ENCODE results near the gene SLC12A9.
A peak's percentile ranks its signal among the peaks of the same experiment; 100 is the strongest.
"Not testable (repeated sequence)": the region's sequence is repeated elsewhere in the genome, so short reads cannot be mapped to it uniquely, and the experiment has no call there.

SLC12A9 gene

DNA sequence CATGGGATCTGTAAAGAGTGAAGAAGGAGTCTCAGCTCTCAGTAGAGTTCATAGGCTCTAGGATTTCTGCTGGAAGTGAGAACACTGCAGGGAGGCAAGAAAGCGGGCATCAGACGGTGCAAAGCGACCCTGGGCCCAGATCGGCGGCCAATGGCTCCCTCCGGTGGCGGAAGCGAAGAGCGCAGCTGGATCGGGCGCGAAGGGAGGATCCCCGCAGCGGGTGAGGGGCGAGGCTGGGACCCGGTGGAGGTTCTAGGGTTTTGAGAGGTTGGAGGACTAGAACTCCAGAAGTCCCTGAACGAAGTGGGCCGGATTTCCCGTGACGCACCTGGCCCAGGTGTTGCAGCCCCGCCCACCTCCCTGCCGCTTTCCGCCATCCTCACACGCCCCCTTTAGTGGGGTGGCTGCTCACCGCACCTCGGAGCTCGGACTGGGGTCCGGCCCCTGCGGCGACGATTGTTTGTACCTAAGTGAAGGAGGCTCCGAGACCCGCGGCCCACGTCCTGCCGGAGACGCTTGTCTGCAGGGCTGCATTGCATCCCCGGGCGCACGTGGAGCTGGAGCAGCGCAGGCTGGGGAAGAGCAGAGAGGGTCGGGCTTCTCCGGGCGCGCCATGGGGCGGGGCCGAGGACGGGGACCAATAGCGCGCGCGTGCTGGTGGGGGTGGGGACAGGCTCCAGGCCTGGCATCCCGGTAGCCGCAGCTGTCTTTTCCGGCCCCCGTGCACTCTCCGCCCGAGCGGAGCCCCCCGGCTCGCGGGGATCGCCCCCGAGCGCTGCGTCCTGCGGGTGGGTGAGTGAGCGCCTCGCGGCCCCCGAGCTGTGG lies at the start of gene SLC12A9:
Gene SLC12A9 (plus strand): TSS at position 666 of the 825 bp plus-strand sequence. CDS start 1,485 bp downstream, outside the sequence.
- peak; percentile 86 for DNase-seq

DNA sequence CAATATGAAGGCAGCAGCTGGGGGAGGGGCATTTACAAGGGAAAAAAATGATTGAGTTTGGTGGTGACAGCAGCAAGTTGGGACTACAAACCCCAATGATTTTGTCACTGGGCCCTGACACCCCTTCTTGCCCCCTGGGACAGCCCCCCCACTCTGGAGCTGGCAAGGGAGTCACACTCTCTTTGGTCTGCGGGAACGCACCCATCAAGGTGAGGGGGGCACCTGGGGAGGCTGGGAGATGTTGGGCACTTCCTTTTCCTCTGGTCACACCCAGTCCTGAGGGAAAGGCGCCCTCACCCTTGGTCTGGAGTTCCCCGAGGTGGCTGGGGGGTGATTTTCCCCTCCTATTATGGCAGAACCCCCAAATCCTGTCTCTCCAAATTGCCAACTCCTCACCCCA lies 49.6 kb upstream of the SLC12A9 start:
- DNase-seq: no peak

- peak; percentile 93 for DNase-seq
Observed at GRCh38 chr7:100803398-100804161, 48.9 kb upstream of the SLC12A9 start.

- no peak for DNase-seq
Observed at GRCh38 chr7:100804681-100805431, 47.7 kb upstream of the SLC12A9 start.

DNA sequence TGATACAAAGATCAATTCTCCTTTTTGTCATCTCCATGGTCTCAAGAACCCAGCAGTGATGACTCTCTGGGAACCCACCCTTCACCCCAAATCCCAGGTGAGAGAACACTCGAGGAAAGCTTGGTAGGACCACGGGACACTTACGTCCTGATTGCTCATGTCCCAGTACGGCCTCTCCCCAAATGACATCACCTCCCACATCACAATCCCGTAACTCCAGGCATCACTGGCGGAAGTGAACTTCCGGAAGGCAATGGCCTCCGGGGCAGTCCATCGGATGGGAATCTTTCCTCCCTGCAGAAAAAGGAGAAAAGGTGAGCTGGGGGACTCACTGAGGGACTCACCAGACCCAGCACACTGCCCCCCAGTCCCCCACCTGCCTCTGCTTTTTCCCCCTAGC lies 46.2 kb upstream of the SLC12A9 start:
- no peak for DNase-seq

DNA sequence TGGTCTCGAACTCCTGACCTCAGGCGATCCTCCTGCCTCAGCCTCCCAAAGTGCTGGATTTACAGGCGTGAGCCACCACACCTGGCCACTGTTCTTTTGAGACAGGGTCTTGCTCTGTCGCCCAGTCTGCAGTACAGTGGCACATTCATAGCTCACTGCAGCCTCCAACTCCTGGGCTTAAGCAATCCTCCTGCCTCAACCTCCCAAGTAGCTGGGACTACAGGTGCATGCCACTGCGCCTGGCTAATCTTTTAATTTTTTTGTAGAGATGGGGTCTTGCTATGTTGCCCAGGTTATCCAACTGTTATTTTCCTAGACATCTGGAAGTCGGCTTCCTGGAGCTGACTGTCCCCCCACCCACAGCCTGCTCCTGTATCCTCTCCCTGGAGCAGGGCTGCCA lies 45.6 kb upstream of the SLC12A9 start:
- DNase-seq: not testable (repeated sequence)

- DNase-seq: no peak
Observed at GRCh38 chr7:100808354-100808875, 44.1 kb upstream of the SLC12A9 start.

DNA sequence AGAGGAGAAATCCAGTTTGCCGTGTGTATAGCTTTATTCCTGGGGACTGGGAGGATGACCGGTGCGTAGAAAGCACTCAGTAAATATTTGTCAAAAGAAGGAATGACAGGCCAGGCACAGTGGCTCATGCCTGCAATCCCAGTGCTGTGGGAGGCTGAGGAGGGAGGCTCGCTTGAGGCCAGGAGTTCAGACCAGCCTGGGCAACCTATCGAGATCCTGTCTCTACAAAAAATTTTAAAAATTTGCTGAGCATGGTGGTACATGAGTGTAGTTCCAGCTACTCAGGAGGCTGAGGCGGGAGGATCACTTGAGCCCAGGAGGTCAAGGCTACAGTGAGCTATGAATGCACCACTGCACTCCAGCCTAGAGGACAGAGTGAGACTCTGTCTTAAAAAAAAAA lies 41.0 kb upstream of the SLC12A9 start:
- DNase-seq: no peak

DNA sequence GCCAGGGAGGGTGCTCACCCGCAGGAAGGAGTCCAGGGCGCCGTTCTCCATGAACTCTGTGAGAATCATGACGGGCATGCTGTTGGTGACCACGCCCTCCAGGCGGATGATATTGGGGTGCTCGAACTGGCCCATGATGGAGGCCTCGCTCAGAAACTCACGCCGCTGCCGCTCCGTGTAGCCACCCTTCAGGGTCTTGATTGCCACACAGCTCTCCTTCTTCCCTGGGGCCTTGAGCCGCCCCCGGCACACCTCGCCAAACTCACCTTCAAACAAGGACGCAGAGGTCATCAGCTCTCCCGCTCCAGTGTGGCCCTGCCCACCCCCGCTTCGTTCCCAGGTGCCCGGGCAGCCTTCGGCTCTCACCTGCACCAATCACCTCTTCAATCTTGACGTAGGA lies 39.8 kb upstream of the SLC12A9 start:
- no peak for DNase-seq

- DNase-seq: not testable (repeated sequence)
Observed at GRCh38 chr7:100816515-100816914, 36.0 kb upstream of the SLC12A9 start.

DNA sequence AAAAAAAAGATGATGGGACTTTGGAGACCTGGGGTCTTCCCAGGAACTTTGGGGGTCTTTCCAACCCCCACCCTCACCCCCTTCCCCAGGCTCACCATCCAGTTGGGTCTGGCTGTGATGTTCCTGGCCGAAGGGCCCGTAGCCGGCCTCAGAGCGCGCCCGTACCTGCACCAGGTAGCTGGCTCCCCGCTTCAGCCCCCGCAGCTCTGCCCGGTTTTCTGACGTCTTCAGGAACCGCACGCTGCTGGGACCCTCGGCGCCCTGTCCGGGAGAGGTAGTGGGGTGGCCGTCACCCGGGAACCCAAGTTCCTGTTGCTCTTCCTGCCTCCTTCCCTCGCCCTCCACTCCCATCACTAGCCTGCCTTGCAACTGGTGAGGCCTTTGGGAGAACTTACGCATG lies 35.4 kb upstream of the SLC12A9 start:
- DNase-seq: no peak

DNA sequence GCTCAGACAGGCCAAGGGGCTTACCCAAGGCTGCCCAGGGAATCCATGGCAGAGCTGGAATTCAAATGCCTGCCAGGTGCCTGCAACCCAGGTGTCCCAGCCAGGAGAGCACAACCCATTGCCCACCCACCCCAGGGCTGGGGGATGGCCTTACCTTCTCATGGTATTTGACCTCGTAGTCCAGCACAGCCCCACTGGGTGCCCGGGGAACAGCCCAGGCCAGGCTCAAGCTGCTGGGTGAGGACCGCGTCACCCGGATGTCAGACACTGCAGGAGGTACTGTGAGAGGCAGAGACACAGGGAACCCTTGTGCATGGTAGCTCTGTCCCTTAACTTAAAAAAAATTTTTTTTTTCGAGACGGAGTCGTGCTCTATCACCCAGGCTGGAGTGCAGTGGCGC lies 34.1 kb upstream of the SLC12A9 start:
- DNase-seq: no peak

GRCh38 chr7:100818825-100819224 lies 33.7 kb upstream of the SLC12A9 start:
- no peak for DNase-seq

- no peak for DNase-seq
Observed at GRCh38 chr7:100819586-100819985, 32.9 kb upstream of the SLC12A9 start.

DNA sequence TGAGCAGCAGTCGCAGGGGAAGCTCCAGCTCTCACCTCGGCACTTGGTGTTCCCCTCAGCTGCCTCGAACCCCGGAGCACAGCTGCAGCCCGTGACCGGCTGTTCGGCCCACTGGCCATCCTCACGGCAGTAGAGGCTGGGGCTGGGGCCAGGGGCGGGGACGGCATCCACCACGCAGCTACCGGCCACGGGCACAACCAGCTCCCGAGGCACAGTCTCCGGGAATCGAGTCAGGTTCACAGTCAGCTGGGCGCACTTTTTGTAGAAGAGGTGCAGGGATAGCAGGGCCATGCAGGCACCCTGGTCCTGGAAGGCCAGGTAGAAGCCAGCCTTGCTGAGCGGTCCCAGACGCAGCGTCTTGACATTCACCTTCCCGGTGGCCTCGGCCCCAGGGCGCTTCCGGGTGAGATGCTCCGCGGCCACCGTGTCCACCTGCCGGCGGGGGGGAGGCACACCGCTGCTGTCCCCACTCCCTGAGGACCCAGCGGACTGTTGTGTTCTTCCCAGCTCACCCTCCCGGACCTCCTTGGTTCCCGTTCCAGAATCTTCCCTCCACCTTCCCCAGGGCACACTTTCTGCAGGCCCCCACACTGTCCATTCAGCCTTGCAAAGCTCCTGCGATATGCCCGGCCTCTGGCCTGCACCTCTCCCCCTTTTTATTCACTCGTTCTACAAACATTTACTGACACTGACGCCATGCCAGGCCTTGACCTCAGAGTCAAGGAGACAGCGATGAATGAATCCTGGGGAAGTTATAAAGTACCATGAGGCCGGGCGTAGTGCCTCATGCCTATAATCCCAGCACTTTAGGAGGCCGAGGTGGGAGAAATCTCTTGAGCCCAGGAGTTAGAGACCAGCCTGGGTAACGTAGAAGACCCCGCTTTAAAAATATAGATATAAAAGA lies 30.0 kb upstream of the SLC12A9 start:
- no peak for DNase-seq

DNA sequence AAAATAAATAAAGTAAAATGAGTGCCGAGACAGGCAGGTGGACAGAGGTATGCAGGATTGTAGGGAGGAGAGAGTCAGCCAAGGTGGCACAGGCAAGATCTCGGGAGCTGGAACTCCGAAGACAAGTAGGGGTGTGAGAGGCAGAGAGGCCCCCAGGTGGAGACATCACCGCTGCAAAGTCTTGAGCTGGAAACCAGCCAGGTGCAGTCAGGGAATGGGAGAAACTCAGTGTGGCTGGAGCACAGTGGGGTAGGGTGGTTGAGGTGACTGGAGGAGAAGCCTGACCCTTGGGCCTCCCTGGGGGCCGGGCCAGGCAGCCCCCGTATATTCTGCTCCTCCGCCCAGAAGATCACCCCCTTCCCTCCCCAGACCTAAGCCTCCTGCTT lies 29.4 kb upstream of the SLC12A9 start:
- DNase-seq: no peak

DNA sequence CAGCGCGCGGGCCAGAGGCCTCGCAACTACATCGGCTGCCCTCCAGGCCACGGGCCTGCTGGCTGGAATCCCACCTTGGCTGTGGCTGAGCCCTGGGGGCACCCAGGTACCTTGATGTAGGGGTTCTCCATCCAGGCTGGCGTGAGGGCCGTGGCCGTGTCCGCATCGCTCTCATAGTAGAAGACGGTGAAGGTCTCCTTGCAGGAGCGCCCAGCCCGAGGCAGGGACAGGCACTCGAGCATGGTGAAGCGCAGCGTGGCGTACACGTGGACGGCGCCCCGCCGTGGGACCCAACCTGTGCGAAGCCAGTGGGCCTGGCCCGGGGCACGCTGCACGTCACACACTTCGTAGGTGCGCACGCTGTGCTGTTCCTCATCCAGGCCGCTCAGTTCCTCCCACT lies 29.0 kb upstream of the SLC12A9 start:
- DNase-seq: no peak

DNA sequence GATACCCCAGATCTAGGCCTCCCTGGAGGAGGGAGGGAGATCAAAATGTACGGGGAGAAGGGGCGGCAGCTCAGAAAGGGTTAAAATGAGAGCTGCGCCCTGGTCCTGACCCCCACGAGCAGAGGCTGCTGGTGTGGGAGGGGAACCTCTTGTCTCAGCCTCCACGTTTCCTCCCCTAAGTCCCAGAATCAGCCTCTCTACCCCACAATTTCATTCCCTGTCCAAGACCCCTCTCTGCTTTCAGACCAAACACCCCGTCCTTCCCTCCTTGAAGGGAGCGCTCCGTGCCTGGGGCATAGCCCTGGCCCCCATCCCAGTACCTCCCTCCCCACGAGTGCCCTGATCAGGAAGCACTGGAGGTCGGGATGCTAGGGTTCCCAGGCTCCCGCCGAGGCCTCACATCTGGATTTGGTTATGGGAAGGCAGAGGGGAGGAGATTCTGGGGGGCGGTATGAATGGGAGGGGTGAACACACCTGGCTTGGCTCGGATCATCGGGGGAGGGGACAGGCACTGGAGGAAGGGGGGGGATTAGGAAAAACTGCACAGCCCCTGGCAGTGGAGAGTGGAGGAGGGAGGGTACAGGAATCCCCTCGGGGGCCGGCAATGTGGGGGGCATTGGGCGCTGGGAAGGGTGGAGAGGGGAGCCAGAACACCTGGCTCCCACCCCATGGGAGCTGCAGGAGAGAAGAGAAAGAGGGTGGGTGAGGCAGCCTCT lies 27.9 kb upstream of the SLC12A9 start:
- DNase-seq: no peak

GRCh38 chr7:100825215-100825671 lies 27.3 kb upstream of the SLC12A9 start:
- DNase-seq: no peak

DNA sequence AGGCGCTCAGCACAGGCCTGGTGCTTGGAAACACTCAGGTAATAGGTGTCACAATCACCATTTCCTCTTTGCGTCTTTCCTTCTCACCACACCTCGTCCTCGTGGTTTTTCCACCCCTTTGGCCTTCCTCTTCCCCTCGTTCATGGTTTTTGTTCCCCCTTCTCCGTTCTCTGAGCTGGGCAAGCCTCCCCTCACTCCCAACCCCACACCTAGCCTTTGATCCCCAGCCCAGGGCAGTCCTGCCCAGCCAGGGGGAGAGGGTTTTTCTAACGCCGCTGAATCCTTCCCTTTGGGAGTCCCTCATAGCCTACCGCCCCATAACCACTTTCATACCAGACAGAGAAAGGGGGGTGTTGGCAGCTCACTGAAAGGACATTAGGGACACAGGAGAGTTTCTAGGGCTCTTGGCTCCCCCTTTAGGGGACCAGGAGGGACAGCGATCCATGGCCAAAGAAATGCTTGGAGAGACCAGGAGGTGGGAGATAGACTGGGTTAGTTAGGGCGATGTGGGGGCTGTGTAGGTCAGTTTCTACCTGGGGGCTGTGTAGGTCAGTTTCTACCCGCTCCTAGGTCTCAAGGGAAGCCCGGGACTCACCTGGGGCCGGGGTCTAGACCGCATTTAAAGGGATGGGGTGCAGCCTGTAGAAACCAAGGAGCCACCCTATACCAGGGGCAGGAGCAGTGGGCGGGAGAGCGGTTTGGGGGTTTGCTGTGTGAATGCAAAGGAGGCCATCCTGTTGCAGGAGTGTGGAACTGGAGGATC lies 26.6 kb upstream of the SLC12A9 start:
- DNase-seq: no peak

All from DMS 273 treated with DMSO at 0.1 percent for 48 hours (cell line).